Lower leg skin (tissue), 4 donors: ENCODE measurements around the gene SKAP1. TPM values are rescaled to one million over a fixed set of nuclear protein-coding genes. Genes with fewer than 3 reads are reported as not detected.
"Not testable (repeated sequence)": the region's sequence is repeated elsewhere in the genome, so short reads cannot be mapped to it uniquely, and the experiment has no call there.

Experiments
- DNase-seq, 2 donors: peaks; one replicate each; pipeline ENCODE4 v3.0.0-alpha.2; 2019; ENCODE audit warnings: low spot score in 2 of 2
- H3K4me3 ChIP-seq: fragments of 200-600 bp; sonication (generic); 2 replicates; pipeline ENCODE4 v1.5.1; 2017; ENCODE audit warnings: mild to moderate bottlenecking, low read depth; ENCODE audit not compliant: poor library complexity, severe bottlenecking
- POLR2A ChIP-seq, 2 donors: fragments of 450-650 bp; IDR thresholded peaks; one replicate each; pipeline ENCODE4 v1.6.1; 2016 to 2017; ENCODE audit warnings: antibody characterized with exemption in 2 of 2, mild to moderate bottlenecking in 1 of 2, moderate library complexity in 1 of 2
- WGBS, 2 donors: methylation state at CpG; one replicate each; pipeline ENCODE4 v1.1.5; 2018; 5-methylcytosine and 5-hydroxymethylcytosine counted together
- intact Hi-C: fragments of 100-400 bp; cut with DNase I; formaldehyde crosslinking; loops from one replicate; pipeline ENCODE4 v1.15.0; 2023; ENCODE audit warnings: low total_unique reads
- total RNA-seq, 4 donors: library from RNA; depleted of rRNA; stranded (reverse); fragments of >200 nt; gene quantifications; one replicate each; pipeline ENCODE4 v1.1.0, GENCODE V29; 2016
- TF ChIP-seq, protein P1 (sequence below), 3 donors: fragments of 450-650 bp; IDR thresholded peaks; one replicate each; pipeline ENCODE4 v1.5.1; 2016; ENCODE audit warnings: antibody characterized with exemption in 3 of 3, mild to moderate bottlenecking in 3 of 3, moderate library complexity in 2 of 3

SKAP1 gene
- total RNA-seq, 4 donors from 2014 or later, result 0.99 to 1.2 TPM; not detected in 2

DNA sequence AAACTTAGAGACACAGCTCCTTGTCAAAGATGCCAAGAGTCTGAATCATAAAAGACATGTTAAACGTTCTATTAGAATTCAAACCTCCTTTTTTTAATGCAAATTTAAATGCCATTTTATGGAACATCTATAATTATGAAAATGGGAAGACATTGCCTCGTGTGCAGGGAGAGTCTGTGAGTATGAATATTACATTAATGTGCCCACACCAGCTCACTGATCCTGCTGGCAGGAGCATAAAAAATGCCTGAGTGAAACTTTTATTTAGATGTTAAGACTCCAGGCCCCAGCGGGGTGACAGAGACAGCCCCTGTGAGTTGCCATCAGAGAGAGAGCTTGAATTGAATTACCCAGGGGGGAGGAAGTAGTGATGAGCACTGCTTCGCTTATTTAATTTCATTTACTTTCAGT is 237.7 kb downstream of the SKAP1 start:
- WGBS, 2 donors, result 44 to 50% methylated on average over 4 of the region's 4 CpGs
- no peak overlapping the region for H3K4me3 ChIP-seq
- DNase-seq, result no peak
- TF ChIP-seq, protein P1, sequence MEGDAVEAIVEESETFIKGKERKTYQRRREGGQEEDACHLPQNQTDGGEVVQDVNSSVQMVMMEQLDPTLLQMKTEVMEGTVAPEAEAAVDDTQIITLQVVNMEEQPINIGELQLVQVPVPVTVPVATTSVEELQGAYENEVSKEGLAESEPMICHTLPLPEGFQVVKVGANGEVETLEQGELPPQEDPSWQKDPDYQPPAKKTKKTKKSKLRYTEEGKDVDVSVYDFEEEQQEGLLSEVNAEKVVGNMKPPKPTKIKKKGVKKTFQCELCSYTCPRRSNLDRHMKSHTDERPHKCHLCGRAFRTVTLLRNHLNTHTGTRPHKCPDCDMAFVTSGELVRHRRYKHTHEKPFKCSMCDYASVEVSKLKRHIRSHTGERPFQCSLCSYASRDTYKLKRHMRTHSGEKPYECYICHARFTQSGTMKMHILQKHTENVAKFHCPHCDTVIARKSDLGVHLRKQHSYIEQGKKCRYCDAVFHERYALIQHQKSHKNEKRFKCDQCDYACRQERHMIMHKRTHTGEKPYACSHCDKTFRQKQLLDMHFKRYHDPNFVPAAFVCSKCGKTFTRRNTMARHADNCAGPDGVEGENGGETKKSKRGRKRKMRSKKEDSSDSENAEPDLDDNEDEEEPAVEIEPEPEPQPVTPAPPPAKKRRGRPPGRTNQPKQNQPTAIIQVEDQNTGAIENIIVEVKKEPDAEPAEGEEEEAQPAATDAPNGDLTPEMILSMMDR (IDR thresholded peaks at IDR 0.05), result no peak
- TF ChIP-seq POLR2A (IDR thresholded peaks at IDR 0.05), result no peak
- intact Hi-C loops, result no loop called here

DNA sequence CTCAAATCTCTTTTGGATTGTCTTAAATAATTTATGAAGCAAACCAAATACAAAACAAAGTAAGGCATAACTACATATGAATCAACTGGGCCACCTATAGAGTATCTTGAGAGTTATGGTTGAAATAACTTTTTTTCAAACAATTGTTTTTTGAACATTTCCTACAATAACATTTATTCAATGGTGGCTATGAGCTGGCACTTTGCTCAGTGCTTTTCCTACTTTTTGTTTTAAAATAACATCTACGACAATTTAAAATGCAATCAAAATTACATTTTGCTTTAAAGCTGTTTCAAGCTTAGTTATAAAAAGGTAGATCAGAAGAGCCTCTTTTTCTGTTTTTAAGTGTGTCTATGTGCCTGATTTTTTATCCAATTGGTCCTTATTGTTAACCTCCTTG is 238.7 kb downstream of the SKAP1 start:
- WGBS, 2 donors, result 85 to 95% methylated on average over 1 of the region's 1 CpG
- intact Hi-C loops, result no loop called here
- TF ChIP-seq, protein P1 (IDR thresholded peaks at IDR 0.05), result no peak
- TF ChIP-seq POLR2A (IDR thresholded peaks at IDR 0.05), result no peak
- DNase-seq, result no peak
- no peak overlapping the region for H3K4me3 ChIP-seq

DNA sequence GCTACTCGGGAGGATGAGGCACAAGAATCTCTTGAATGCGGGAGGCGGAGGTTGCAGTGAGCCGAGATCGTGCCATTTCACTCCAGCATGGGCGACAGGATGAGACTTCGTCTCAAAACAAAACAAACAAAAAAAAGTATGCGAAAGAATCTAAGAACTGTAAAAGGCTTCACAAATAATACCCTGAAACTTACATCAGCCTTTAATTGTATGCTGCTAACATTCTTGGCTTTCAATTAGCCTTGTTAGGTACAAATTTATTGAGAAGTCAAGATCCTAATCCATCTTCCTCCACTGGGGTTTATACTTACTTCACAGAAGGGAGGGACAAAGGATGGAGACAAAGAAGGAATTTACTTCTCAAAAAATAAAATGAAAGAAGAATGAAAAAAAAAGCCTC is 239.1 kb downstream of the SKAP1 start:
- DNase-seq, result no peak
- H3K4me3 ChIP-seq, result no peak overlapping the region
- 91 to 97% methylated on average over 8 of the region's 8 CpGs for WGBS, 2 donors
- intact Hi-C loops, result no loop called here
- TF ChIP-seq, protein P1 (IDR thresholded peaks at IDR 0.05), result no peak
- TF ChIP-seq POLR2A (IDR thresholded peaks at IDR 0.05), result no peak

DNA sequence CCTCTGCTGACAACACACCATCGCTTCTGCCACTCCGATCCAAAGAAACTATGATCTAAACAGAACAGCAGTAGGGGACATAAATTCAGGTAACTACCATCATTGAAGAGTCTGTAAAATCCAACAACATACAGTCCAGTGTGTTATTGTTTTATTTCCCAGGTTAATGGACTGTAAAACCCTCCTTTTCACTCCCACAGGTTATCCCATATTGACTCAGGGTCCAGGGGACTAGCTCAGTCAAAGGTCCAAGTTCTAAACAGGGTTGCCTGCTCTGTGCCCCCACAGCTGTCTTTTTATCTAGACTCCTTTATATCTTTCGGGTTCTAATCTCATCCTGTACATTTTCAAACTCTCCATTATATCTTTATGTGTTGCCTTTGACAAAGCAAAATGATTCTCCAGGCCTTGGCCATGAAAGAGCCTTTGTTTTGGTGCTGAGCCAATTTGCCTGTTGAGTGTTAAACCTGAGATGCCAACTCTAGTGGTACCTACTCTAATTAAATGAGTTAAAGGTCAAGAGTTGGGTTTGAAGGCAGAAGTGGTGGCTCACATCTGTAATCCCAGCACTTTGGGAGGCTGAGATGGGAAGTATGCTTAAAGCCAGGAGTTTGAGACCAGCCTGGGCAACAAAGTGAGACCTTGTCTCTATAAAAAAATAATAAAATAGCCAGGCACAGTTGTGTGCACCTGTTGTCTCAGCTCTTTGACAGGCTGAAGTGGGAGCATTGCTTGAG is 242.0 kb downstream of the SKAP1 start:
- DNase-seq, result no peak

DNA sequence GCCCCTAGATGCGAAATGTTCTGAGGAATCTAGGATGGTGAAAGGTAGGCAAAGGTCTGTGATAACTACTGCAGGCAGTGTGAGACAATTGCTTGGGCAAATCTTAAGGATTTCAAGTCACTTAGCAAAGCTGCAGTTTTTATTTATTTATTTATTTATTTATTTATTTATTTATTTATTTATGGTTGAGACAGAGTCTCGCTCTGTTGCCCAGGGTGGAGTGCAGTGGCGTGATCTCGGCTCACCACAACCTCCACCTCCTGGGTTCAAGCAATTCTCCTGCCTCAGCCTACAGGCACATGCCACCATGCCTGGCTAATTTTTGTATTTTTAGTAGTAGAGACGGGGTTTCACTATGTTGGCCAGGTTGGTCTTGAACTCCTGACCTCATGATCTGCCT is 243.7 kb downstream of the SKAP1 start:
- WGBS, 2 donors, result 86 to 95% methylated on average over 5 of the region's 5 CpGs
- DNase-seq, intact Hi-C loops, H3K4me3 ChIP-seq: not testable (repeated sequence)

More for the DNA sequence above, 242.0 kb downstream of the SKAP1 start:
- TF ChIP-seq, protein P1 (IDR thresholded peaks at IDR 0.05), result no peak
- no peak for TF ChIP-seq POLR2A (IDR thresholded peaks at IDR 0.05)
- no peak overlapping the region for H3K4me3 ChIP-seq
- 83 to 91% methylated on average over 3 of the region's 3 CpGs for WGBS, 2 donors
- intact Hi-C loops, result no loop called here

DNA sequence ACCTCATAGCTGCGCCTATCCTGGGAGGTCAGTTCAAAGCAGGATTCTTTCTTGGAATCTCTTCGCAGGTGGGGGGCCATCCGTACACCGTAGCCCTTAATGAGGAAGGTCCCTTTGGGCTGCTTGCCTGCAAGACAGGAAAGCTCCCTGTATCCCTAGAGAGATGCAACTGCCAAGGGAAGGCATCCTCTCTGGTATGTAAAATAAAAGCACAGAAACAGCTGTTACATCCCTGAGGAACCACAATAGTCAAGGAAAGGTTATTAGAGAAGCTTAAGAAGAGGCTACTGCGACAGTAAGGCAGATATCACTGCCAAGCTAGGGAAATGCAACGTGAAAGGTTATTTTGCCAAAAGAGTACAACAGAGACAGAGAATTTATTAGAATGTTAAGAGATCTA is 245.3 kb downstream of the SKAP1 start:
- intact Hi-C loops, result no loop called here
- DNase-seq, result no peak
- no peak for TF ChIP-seq POLR2A (IDR thresholded peaks at IDR 0.05)
- TF ChIP-seq, protein P1 (IDR thresholded peaks at IDR 0.05), result no peak
- no peak overlapping the region for H3K4me3 ChIP-seq
- 53 to 61% methylated on average over 6 of the region's 6 CpGs for WGBS, 2 donors
